ENCODE data around the gene CPNE9. TPM values are rescaled to one million over a fixed set of nuclear protein-coding genes. Genes with fewer than 3 reads are reported as not detected.

Gene CPNE9
- polyA plus RNA-seq, 1 experiment = not detected

DNA sequence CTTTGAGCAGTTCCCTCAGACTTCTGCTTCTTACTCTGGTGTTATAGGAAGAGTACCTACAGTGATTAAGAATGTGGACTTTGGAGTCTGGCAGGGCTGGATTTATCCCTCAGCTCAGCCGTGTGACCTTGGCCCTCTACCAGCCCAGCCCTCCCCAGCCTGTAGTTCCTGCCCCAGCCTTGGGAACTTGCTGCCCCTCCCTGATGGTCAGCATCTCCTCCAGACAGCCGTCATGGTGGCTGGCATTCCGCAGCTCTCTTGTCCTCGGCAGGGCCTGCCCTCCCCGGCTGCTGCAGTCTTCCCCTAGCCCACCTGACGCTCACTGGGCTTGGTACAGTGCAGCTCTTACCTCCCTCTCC is 21.9 kb upstream of the CPNE9 start:
- no peak for DNase-seq (ENCODE audit: low read depth, low spot score)
- Histone ChIP-seq H3K9me3 (ENCODE audit: control insufficient read depth, insufficient read depth, low read length) (no peaks in the 10 kb centered on the region; the same call in 1 of the 2 replicates), H3K4me3 (ENCODE audit: low read depth, low read length) (no peak overlapping the region), H3K27ac (ENCODE audit: low read depth, low read length) (no peak overlapping the region), H3K27me3 (ENCODE audit: control insufficient read depth, insufficient read depth, low read length) (no peaks in the 10 kb centered on the region)
- TF ChIP-seq CTCF (IDR thresholded peaks at IDR 0.05; ENCODE audit: low read depth, low read length) = no peak
- ChIA-PET CTCF (no interaction called here), POLR2A (no interaction called here)

DNA sequence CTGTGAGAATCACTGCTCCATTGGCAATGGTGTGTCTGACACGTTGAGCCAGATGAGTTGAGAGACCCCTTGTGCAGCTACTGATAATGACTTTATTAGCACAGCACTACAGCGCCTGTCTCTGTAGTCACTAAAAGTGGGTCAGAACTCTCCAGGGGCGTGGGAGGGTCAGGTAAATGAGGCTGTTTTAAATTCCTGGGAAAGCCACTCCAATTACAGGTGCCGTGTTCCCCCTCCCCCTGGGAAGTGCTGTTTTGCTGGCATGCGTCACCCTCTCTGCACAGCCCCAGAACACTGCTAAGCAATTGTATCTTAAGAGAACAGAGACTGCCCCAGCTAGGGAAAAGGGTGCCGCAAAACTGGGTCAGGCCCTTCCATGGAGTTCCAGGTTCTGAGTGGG is 21.5 kb upstream of the CPNE9 start:
- Histone ChIP-seq H3K27me3 (ENCODE audit: control insufficient read depth, insufficient read depth, low read length) (no peaks in the 10 kb centered on the region), H3K27ac (ENCODE audit: low read depth, low read length) (no peak overlapping the region), H3K9me3 (ENCODE audit: control insufficient read depth, insufficient read depth, low read length) (no peaks in the 10 kb centered on the region; the same call in 1 of the 2 replicates), H3K4me3 (ENCODE audit: low read depth, low read length) (no peak overlapping the region)
- ChIA-PET CTCF (no interaction called here), POLR2A (no interaction called here)
- no peak for TF ChIP-seq CTCF (IDR thresholded peaks at IDR 0.05; ENCODE audit: low read depth, low read length)
- no peak for DNase-seq (ENCODE audit: low read depth, low spot score)

GRCh38 chr3:9683426-9683825 is 20.2 kb upstream of the CPNE9 start:
- Histone ChIP-seq H3K9me3 (ENCODE audit: control insufficient read depth, insufficient read depth, low read length) (no peaks in the 10 kb centered on the region; the same call in 1 of the 2 replicates), H3K27me3 (ENCODE audit: control insufficient read depth, insufficient read depth, low read length) (no peaks in the 10 kb centered on the region), H3K4me3 (ENCODE audit: low read depth, low read length) (no peak overlapping the region), H3K27ac (ENCODE audit: low read depth, low read length) (no peak overlapping the region)
- DNase-seq (ENCODE audit: low read depth, low spot score) = no peak
- TF ChIP-seq CTCF (IDR thresholded peaks at IDR 0.05; ENCODE audit: low read depth, low read length) = no peak
- ChIA-PET POLR2A (no interaction called here), CTCF (no interaction called here)

DNA sequence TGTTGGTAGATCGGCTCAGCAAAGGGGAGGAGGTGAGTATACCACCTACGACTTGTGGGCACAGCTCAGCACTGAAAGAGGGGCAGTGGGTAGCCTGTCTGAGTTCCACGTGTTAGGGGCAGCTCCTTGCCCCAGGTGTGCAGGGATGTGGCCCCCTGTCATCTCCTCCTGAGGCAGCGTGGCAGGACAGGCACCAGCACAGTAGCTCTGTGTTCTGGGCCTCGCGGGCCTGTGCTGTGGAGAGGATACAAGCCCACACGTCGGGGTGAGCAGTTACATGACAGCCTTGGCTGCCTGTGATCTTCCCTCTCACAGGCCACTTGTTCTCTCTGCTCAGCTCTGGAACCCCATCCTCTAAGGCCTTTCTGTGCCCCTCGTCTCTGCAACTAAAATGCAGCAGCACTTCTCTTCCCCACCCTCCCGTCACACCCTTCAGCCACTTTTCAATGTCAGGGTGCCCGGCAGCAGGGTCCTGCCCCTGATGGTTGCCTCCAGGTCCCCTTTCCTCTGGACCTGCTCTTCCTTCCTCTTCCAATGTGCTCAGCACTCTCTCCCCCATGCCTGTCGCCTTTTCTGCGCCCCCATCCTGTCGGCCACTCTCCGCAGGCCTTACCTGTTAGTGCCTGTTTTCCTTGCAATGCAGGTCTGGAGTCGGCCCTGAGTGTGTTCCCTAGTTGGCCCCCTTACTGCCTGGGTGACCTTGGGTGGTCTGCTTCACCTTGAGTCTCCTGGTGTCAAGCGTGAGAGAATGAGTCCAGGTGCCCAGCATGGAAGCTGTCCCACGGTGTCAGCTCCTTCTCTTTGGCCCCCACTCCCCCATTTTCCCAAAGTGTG is 18.2 kb upstream of the CPNE9 start:
- Histone ChIP-seq H3K4me3 (ENCODE audit: low read depth, low read length) (no peak overlapping the region), H3K27me3 (ENCODE audit: control insufficient read depth, insufficient read depth, low read length) (no peaks in the 10 kb centered on the region), H3K27ac (ENCODE audit: low read depth, low read length) (no peak overlapping the region), H3K9me3 (ENCODE audit: control insufficient read depth, insufficient read depth, low read length) (no peaks in the 10 kb centered on the region; the same call in 1 of the 2 replicates)
- POLR2A ChIA-PET = no interaction called here
- no peak for TF ChIP-seq CTCF (IDR thresholded peaks at IDR 0.05; ENCODE audit: low read depth, low read length)
- CTCF ChIA-PET = no interaction called here
- no peak for DNase-seq (ENCODE audit: low read depth, low spot score)

- H3K9me3 ChIP-seq (ENCODE audit: control insufficient read depth, insufficient read depth, low read length) = no peaks in the 10 kb centered on the region; the same call in 1 of the 2 replicates
- H3K27ac ChIP-seq (ENCODE audit: low read depth, low read length) = no peak overlapping the region
- CTCF ChIA-PET = no interaction called here
- TF ChIP-seq CTCF (IDR thresholded peaks at IDR 0.05; ENCODE audit: low read depth, low read length) = no peak
- H3K27me3 ChIP-seq (ENCODE audit: control insufficient read depth, insufficient read depth, low read length) = no peaks in the 10 kb centered on the region
- POLR2A ChIA-PET = no interaction called here
- no peak for DNase-seq (ENCODE audit: low read depth, low spot score)
- no peak overlapping the region for H3K4me3 ChIP-seq (ENCODE audit: low read depth, low read length)
Measured at GRCh38 chr3:9686050-9686550, 17.5 kb upstream of the CPNE9 start.
